Retina (tissue), 1 donor: ENCODE measurements around the gene HIPK2.

Experiments
- DNase-seq: peaks from one replicate; pipeline ENCODE4 v3.0.0-alpha.2; 2016

HIPK2 gene

GRCh38 chr7:139732471-139733167 is 45.2 kb downstream of the HIPK2 start:
- DNase-seq, result no peak

GRCh38 chr7:139731802-139732470 is 45.9 kb downstream of the HIPK2 start:
- no peak for DNase-seq

GRCh38 chr7:139730746-139731612 is 46.8 kb downstream of the HIPK2 start:
- no peak for DNase-seq

- no peak for DNase-seq
These were observed 49.6 kb downstream of the HIPK2 start for GRCh38 chr7:139728203-139728602.

- no peak for DNase-seq
These were observed 50.6 kb downstream of the HIPK2 start for GRCh38 chr7:139727151-139727705.

- DNase-seq, result no peak
These were observed 51.3 kb downstream of the HIPK2 start for GRCh38 chr7:139726485-139726869.

GRCh38 chr7:139725858-139726484 is 51.8 kb downstream of the HIPK2 start:
- DNase-seq, result no peak

- no peak for DNase-seq
These were observed 52.7 kb downstream of the HIPK2 start for GRCh38 chr7:139725077-139725476.

- no peak for DNase-seq
These were observed 55.2 kb downstream of the HIPK2 start for GRCh38 chr7:139722604-139723003.

GRCh38 chr7:139721821-139722220 is 56.0 kb downstream of the HIPK2 start:
- no peak for DNase-seq

GRCh38 chr7:139721417-139721816 is 56.4 kb downstream of the HIPK2 start:
- no peak for DNase-seq

GRCh38 chr7:139720705-139721231 is 57.0 kb downstream of the HIPK2 start:
- DNase-seq, result no peak

GRCh38 chr7:139720186-139720585 is 57.6 kb downstream of the HIPK2 start:
- no peak for DNase-seq

GRCh38 chr7:139718859-139719258 is 58.9 kb downstream of the HIPK2 start:
- DNase-seq, result no peak

GRCh38 chr7:139718141-139718540 is 59.7 kb downstream of the HIPK2 start:
- DNase-seq, result no peak

- no peak for DNase-seq
These were observed 61.4 kb downstream of the HIPK2 start for GRCh38 chr7:139716156-139716942.

GRCh38 chr7:139715194-139715815 is 62.5 kb downstream of the HIPK2 start:
- no peak for DNase-seq

GRCh38 chr7:139714163-139714901 is 63.5 kb downstream of the HIPK2 start:
- peak; percentile 67 for DNase-seq

GRCh38 chr7:139713526-139714162 is 64.2 kb downstream of the HIPK2 start:
- DNase-seq, result no peak

GRCh38 chr7:139713061-139713460 is 64.7 kb downstream of the HIPK2 start:
- no peak for DNase-seq
